Measurements from ENCODE around the gene SHH.

GRCh38 chr7:155795951-155796350, 16.3 kb downstream of the SHH start:
- TF ChIP-seq, protein P1, sequence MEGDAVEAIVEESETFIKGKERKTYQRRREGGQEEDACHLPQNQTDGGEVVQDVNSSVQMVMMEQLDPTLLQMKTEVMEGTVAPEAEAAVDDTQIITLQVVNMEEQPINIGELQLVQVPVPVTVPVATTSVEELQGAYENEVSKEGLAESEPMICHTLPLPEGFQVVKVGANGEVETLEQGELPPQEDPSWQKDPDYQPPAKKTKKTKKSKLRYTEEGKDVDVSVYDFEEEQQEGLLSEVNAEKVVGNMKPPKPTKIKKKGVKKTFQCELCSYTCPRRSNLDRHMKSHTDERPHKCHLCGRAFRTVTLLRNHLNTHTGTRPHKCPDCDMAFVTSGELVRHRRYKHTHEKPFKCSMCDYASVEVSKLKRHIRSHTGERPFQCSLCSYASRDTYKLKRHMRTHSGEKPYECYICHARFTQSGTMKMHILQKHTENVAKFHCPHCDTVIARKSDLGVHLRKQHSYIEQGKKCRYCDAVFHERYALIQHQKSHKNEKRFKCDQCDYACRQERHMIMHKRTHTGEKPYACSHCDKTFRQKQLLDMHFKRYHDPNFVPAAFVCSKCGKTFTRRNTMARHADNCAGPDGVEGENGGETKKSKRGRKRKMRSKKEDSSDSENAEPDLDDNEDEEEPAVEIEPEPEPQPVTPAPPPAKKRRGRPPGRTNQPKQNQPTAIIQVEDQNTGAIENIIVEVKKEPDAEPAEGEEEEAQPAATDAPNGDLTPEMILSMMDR (conservative IDR thresholded peaks at IDR 0.05 in 1 of 2, IDR thresholded peaks at IDR 0.05 in 1 of 2; ENCODE audit: low read depth in 1 of 2, low read length in 2 of 2) = no peak
- no peak for TF ChIP-seq EZH2 (IDR thresholded peaks at IDR 0.05; ENCODE audit: low read length, missing control alignments)
